HG02973 (cell line): ENCODE measurements around the gene SMARCA2.

Experiments used
- ATAC-seq: cut with Tn5 transposase; IDR thresholded peaks from one replicate; pipeline ENCODE4 v1.9.1; 2021; ENCODE audit warnings: moderate library complexity; ENCODE audit not compliant: unreplicated experiment

The SMARCA2 gene

GRCh38 chr9:2015581-2016407, 647 bp downstream of the SMARCA2 start:
- ATAC-seq: peak; percentile 1

GRCh38 chr9:2016408-2017330, 1.5 kb downstream of the SMARCA2 start:
- ATAC-seq: no peak

GRCh38 chr9:2017331-2018161, 2.4 kb downstream of the SMARCA2 start:
- peak; percentile 28 for ATAC-seq

GRCh38 chr9:2018162-2018643, 3.1 kb downstream of the SMARCA2 start:
- no peak for ATAC-seq

GRCh38 chr9:2018764-2019558, 3.8 kb downstream of the SMARCA2 start:
- ATAC-seq: no peak

- ATAC-seq: no peak
These were observed 4.6 kb downstream of the SMARCA2 start for GRCh38 chr9:2019723-2020122.

- ATAC-seq: no peak
These were observed 6.6 kb downstream of the SMARCA2 start for GRCh38 chr9:2021731-2022130.

- no peak for ATAC-seq
These were observed 7.4 kb downstream of the SMARCA2 start for GRCh38 chr9:2022560-2022959.

- no peak for ATAC-seq
These were observed 7.9 kb downstream of the SMARCA2 start for GRCh38 chr9:2023042-2023441.

- ATAC-seq: no peak
These were observed 8.4 kb downstream of the SMARCA2 start for GRCh38 chr9:2023532-2023931.

- ATAC-seq: no peak
These were observed 10.0 kb downstream of the SMARCA2 start for GRCh38 chr9:2024888-2025782.

- ATAC-seq: no peak
These were observed 11.3 kb downstream of the SMARCA2 start for GRCh38 chr9:2026220-2026997.

GRCh38 chr9:2027543-2028160, 12.5 kb downstream of the SMARCA2 start:
- no peak for ATAC-seq

- no peak for ATAC-seq
These were observed 13.7 kb downstream of the SMARCA2 start for GRCh38 chr9:2028888-2029287.

GRCh38 chr9:2029666-2030170, 14.6 kb downstream of the SMARCA2 start:
- no peak for ATAC-seq

- ATAC-seq: no peak
These were observed 17.1 kb downstream of the SMARCA2 start for GRCh38 chr9:2032234-2032633.

GRCh38 chr9:2036844-2037243, 21.7 kb downstream of the SMARCA2 start:
- no peak for ATAC-seq
